HG02938 (cell line): Measurements from ENCODE around the gene SMURF1.
"Not testable (repeated sequence)": the region's sequence is repeated elsewhere in the genome, so short reads cannot be mapped to it uniquely, and the experiment has no call there.

Source experiments
- ATAC-seq: cut with Tn5 transposase; IDR thresholded peaks from one replicate; pipeline ENCODE4 v1.9.1; 2021; ENCODE audit warnings: mild to moderate bottlenecking, moderate library complexity; ENCODE audit not compliant: unreplicated experiment

SMURF1 gene

GRCh38 chr7:99143853-99144672 lies at the start of gene SMURF1:
Gene SMURF1, minus strand, starts transcription at chr7:99144108. Its CDS starts 328 bp downstream, at chr7:99143780.
- peak; percentile 69 for ATAC-seq

DNA sequence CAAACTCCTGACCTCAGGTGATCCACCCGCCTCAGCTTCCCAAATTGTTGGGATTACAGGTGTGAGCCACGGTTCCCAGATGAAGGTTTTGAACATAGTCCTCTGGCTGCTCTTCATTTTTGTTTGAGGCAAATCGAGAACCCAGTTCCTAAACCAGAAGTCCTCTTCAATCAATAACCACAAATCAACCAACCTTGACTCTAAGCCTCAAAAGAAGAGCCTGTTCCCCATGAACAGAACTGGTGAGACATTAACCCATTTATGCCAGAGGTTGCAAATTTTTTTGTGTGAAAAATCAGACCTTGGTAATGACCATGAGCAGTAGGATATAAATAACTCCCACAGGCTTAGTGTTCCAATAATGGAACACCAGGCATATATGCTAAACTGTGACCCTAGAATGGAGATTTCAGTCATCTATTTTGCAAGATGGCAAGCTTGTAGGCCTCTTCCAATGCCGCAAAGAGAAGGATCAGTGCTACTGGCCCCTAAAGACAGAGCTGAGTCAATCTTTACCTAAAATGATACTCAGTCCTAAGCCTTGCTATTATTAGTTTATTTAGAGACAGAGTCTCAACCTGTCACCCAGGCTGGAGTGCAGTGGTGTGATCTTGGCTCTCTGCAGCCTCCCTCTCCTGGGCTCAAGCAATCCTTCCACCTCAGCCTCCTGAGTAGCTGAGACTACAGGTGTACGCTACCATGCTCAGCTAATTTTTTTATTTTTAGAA lies 48.1 kb upstream of the SMURF1 start:
- peak; percentile 67 for ATAC-seq

DNA sequence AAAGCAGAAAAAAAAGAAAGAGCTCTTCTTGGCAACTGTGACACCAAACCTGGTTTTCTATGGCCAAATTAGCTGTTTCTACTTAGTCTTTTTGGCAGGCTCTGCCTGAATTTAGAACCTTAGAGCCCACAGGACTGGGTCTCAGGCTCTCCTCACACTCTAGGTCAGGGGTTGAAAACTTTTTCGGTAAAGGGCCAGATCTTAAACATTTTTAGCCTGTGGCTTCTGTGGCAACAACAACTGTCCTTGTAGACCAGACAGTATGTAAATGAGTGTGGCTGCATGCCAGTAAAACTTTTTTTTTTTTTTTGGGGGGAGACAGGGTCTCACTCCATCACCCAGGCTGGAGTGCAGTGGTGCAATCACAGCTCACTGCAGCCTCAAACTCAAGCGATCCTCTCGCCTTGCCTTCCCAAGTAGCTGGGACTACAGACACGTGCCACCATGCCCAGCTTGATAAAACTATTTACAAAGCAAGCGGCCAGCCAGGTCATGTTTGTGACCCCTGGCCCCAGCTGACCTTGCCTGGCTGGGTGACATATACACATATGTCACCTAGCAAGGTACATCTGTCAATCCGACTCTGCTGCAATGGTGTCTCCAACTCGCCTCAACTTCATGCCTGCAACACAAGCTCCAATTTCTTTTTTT lies 46.6 kb upstream of the SMURF1 start:
- ATAC-seq, result peak; percentile 54

GRCh38 chr7:99189222-99189621 lies 45.3 kb upstream of the SMURF1 start:
- no peak for ATAC-seq

GRCh38 chr7:99188221-99188620 lies 44.3 kb upstream of the SMURF1 start:
- ATAC-seq, result no peak

- ATAC-seq, result no peak
Measured at GRCh38 chr7:99184532-99185218, 40.8 kb upstream of the SMURF1 start.

GRCh38 chr7:99180067-99180650 lies 36.3 kb upstream of the SMURF1 start:
- no peak for ATAC-seq

GRCh38 chr7:99177165-99177564 lies 33.3 kb upstream of the SMURF1 start:
- no peak for ATAC-seq

GRCh38 chr7:99173787-99174186 lies 29.9 kb upstream of the SMURF1 start:
- ATAC-seq, result no peak

- ATAC-seq, result no peak
Measured at GRCh38 chr7:99171731-99172130, 27.8 kb upstream of the SMURF1 start.

- no peak for ATAC-seq
Measured at GRCh38 chr7:99170730-99171074, 26.8 kb upstream of the SMURF1 start.

DNA sequence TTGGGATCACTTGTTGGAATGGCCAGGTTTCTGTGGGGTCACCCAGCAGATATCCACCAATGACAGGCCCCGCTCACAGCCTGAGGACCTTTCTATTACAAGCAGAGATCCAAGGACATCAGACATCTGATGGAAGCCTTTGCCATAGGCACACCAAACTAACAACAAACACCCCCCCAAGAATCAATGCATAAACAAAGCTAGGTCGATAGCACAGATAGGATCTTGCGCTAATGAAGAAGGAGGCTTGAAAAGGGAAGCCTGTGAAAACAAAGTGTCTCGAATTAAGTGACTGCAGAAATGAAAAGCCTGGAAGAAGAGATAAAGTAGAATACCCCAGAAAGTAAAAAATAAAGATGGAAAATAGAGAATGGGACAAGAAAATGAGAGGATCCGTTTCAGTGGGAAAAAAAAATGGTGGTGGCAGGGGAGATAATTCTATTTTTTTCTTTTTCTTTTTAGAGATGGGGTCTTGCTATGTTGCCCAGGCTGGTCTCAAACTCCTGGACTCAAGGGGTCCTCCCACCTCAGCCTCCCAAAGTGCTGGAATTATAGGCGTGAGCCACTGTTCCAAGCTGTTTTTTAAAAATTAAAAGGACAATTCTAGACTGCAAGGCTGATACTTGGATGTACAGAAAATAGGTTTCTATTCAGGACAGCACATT lies 26.3 kb upstream of the SMURF1 start:
- ATAC-seq, result no peak

DNA sequence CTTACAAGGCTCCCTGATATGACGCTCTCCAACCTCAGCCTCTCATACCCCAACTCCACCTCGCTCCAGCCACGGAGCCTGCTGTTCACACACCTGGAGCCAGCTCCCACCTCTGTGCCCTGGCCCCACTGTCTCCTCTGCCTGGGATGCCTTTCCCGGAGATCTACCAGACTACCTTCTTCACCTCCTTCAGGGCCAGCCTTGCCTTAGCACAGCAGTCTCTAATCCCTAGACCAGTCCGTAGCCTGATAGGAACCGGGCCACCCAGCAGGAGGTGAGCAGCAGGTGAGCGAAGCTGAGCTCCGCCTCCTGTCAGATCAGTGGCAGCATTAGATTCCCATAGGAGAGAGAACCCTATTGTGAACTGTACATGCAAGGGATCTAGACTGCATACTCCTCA lies 23.2 kb upstream of the SMURF1 start:
- ATAC-seq, result no peak

DNA sequence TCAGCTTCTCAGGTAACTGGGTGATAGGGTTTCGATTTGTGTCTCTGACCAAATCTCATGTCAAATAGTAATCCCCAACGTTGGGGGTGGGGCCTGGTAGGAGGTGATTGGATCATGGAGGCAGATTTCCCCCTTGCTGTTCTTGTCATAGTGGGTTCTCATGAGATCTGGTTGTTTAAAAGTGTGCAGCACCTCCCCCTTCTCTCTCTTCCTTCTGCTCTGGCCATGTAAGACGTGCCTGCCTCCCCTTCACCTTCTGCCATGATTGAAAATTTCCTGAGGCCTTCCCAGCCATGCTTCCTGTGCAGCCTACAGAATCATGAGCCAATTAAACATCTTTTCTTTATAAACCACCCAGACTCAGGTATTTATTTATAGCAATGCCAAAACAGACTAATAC lies 21.9 kb upstream of the SMURF1 start:
- no peak for ATAC-seq

DNA sequence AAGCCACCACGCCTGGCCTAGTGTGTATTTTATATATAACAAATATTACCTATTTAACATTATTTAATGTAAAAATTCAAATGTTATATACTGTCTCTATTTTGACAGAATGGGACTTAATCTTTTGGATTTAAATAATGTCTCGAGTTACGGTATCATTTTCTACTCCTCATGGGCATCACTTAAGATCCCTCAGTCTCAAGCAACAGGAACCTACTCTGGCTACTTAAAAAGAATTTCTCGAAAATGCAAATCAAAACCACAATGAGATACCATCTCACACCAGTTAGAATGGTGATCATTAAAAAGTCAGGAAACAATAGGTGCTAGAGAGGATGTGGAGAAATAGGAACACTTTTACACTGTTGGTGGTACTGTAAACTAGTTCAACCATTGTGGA lies 19.8 kb upstream of the SMURF1 start:
- not testable (repeated sequence) for ATAC-seq

GRCh38 chr7:99156649-99157048 lies 12.7 kb upstream of the SMURF1 start:
- no peak for ATAC-seq

DNA sequence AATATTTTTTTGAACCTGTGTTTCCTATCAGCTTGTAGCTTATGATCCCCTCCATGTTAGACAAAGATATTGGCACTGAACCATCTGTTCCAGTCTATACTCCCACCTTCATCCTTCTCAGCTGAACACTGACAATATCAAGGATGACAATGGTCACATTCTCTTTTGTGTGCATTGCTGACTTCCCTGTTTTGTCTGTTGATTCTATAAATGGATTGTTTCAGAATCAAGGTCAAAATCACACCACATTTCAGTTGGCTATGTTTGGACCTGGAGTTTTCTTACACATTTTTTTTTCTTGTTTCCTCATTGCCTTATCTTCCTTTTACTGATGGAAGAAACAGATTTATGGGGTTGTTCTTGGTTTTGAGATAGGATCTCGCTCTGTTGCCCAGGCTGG lies 11.3 kb upstream of the SMURF1 start:
- no peak for ATAC-seq

DNA sequence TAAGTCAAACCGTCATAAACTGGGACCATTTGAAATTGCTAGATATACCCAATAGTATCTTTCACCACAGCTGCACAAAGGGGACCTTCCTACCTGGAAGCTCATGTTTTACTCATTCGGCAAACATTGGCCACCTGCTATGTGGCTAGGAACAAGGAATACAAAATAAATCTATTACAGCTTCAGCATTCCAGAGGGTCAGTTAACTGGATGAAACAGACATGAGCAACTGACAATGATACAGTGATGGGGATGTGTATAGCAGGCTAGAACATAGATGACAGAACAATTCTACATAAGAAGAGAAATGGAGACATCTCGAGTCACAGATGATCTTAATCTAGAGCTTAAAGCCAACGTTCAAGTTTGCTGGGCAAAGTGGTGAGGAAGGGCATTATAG lies 3.1 kb upstream of the SMURF1 start:
- ATAC-seq, result no peak

- no peak for ATAC-seq
Measured at GRCh38 chr7:99143521-99143852, 421 bp downstream of the SMURF1 start.

DNA sequence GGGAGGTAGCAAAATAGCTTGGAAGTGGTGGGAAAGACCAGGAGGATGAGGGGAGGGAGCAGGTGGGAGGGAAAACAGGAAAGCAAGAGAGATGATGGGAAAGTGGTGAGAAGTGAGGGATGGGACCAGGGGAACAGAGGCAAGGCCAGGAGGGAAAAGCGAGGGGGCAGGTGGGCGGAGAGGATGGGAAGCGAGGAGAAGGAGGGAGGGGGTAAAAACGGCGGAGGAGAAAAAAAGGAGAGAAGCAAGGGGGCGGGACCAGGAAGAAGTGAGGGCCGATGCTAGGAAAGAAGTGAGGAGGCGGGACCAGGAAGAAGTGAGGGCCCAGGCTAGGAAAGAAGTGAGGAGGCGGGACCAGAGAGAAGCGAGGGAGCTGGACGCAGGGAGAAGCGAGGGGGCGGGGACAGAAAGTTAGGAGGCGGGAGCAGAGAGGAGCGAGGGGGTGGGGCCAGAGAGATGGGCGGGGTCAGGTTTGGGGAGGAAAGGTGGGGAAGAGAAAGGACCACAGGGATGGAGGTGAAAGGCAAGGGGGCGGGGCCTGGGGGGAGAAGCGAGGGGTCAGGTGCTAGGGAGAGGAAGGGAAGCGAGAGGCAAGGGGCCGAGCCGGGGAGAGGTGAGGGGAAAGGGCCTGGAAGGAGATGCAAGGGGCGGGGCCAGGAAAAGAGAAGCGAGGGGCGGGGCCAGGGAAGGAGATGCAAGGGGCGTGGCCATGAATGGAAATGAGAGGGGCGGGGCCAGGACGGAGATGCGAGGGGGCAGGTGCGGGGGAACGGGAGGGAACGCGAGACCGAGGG lies 984 bp downstream of the SMURF1 start:
- no peak for ATAC-seq
